ENCODE measurements around the gene GPR107. TPM values are rescaled to one million over a fixed set of nuclear protein-coding genes. Genes with fewer than 3 reads are reported as not detected.
A peak's percentile ranks its signal among the peaks of the same experiment; 100 is the strongest.

Gene GPR107
- total RNA-seq, 2 experiments from 2014 or later = 18.2 to 19.0 TPM

DNA sequence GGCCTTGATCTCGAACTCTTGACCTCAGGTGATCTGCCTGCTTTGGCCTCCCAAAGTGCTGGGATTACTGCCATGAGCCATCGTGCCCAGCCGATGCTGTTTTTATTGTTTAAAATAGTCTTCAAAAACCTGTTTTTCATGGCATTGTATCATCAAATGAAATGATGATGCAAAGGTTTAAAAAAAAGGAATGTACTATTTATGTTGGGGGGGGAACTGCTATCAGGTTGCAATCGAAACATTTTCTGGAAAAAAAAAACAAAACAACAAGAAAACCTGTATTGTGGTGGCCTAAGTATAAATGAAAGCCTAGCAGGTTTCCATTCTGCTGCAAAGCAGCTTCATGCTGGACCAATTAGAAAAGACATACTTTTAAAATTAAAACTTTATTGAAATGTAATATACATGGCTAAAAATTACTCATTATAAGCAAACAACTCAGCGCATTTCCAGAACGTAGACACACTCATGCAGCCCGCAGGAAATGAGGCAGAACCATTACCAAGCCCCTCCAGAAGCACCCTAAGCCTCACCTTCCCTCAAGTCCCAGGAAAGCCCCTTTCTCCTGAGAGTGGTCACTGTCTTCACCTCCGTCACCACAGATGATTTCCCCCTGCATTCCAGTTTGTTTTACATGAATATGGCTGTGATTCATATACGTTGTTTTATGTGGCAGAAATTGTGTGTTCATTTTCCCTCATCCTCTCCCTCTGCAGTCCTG is 19.0 kb downstream of the GPR107 start:
- TF ChIP-seq, protein P1, sequence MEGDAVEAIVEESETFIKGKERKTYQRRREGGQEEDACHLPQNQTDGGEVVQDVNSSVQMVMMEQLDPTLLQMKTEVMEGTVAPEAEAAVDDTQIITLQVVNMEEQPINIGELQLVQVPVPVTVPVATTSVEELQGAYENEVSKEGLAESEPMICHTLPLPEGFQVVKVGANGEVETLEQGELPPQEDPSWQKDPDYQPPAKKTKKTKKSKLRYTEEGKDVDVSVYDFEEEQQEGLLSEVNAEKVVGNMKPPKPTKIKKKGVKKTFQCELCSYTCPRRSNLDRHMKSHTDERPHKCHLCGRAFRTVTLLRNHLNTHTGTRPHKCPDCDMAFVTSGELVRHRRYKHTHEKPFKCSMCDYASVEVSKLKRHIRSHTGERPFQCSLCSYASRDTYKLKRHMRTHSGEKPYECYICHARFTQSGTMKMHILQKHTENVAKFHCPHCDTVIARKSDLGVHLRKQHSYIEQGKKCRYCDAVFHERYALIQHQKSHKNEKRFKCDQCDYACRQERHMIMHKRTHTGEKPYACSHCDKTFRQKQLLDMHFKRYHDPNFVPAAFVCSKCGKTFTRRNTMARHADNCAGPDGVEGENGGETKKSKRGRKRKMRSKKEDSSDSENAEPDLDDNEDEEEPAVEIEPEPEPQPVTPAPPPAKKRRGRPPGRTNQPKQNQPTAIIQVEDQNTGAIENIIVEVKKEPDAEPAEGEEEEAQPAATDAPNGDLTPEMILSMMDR (IDR thresholded peaks at IDR 0.05) = no peak
- H3K27ac Mint-ChIP-seq = peak overlapping the region; percentile 39
- H3K4me3 Mint-ChIP-seq = no peak overlapping the region
- POLR2A ChIA-PET = interaction anchor here (0.7 kb wide), 1 partner anchor 211 kb away, joined by 3 read pairs; no protein-coding TSS in a partner anchor
- ATAC-seq (peak; percentile 61), DNase-seq (peak; percentile 31)
- H3K4me1 Mint-ChIP-seq (ENCODE audit: low read depth) = peaks cover 31% of the 10 kb centered on the region
- H3K9me3 Mint-ChIP-seq = no peaks in the 10 kb centered on the region
- CTCF ChIA-PET = no interaction called here
- intact Hi-C loops (cut with micrococcal nuclease) = no loop called here
- no peaks in the 10 kb centered on the region for H3K27me3 Mint-ChIP-seq
- H3K36me3 Mint-ChIP-seq (ENCODE audit: low read depth) = peaks cover 14% of the 10 kb centered on the region

DNA sequence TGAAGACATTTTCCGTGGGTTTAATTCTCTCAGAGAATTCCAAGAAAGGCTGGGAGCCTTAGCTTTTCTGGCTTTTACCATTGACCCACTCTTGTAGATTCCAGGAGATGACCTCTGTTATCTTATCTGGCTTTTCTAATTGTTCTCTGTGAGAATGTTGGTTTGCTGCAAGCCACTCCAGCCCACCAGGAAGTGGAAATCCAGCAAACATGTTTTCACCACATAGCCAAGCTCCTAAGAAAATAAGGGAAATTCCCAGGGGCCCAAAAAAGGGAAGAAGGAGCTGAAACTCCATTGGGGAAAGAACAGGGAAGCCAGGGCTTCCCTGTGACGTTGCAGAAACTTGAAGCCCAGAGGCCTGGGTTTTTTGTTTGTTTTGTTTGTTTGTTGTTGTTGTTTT is 19.7 kb downstream of the GPR107 start:
- Mint-ChIP-seq H3K27ac (no peak overlapping the region), H3K9me3 (no peaks in the 10 kb centered on the region), H3K4me3 (no peak overlapping the region), H3K4me1 (ENCODE audit: low read depth) (peaks cover 27% of the 10 kb centered on the region), H3K36me3 (ENCODE audit: low read depth) (peaks cover 18% of the 10 kb centered on the region), H3K27me3 (no peaks in the 10 kb centered on the region)
- ATAC-seq (no peak), DNase-seq (no peak)
- intact Hi-C loops (cut with micrococcal nuclease) = no loop called here
- ChIA-PET CTCF (no interaction called here), POLR2A (no interaction called here)
- TF ChIP-seq, protein P1 (IDR thresholded peaks at IDR 0.05) = no peak

DNA sequence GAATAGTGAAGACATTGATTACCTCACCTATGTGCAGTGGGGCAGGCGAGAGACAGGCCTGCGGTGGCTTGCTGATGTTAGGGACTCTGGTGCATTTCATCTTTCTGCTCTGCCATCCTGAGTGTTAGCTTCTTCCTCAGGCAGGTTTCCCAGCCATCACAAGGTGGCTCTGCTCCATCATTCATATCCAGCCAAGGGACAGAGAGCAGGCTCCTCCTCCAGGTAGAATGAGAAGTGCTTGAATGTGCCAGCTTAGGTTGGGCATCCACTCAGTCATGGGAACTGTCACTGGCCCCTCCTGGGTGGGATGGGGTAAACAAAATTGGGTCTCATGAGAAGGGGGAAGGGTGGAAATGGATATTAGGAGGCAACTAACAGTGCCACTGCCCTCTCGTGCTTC is 24.8 kb downstream of the GPR107 start:
- ATAC-seq (no peak), DNase-seq (no peak)
- Mint-ChIP-seq H3K36me3 (ENCODE audit: low read depth) (peaks cover 37% of the 10 kb centered on the region), H3K4me1 (ENCODE audit: low read depth) (peaks cover 9% of the 10 kb centered on the region), H3K4me3 (no peak overlapping the region), H3K27ac (no peak overlapping the region), H3K27me3 (no peaks in the 10 kb centered on the region), H3K9me3 (no peaks in the 10 kb centered on the region)
- TF ChIP-seq, protein P1 (IDR thresholded peaks at IDR 0.05) = no peak
- ChIA-PET POLR2A (no interaction called here), CTCF (interaction anchor here (1.1 kb wide), 1 partner anchor 29 kb away, joined by 3 read pairs; no protein-coding TSS in a partner anchor)
- intact Hi-C loops (cut with micrococcal nuclease) = no loop called here

DNA sequence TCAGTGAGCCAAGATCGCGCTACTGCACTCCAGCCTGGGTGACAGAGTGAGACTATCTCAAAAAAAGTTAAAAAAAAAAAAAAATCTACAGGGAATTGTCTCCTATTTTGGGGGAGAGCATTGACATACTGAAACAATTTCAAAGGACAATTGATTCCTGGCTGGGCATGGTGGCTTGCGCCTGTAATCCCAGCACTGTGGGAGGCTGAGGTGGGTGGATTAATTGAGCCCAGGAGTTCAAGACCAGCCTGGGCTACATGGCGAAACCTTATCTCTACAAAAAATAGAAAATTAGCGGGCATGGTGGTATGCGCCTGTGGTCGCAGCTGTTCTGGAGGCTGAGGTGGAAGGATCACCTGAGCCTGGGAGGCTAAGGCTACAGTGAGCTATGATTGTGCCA is 30.6 kb downstream of the GPR107 start:
- no peak for ATAC-seq
- H3K4me3 Mint-ChIP-seq = no peak overlapping the region
- CTCF ChIA-PET = no interaction called here
- intact Hi-C loops (cut with micrococcal nuclease) = no loop called here
- H3K36me3 Mint-ChIP-seq (ENCODE audit: low read depth) = peaks cover 25% of the 10 kb centered on the region
- H3K4me1 Mint-ChIP-seq (ENCODE audit: low read depth) = no peaks in the 10 kb centered on the region
- POLR2A ChIA-PET = interaction anchor here (0.7 kb wide), 1 partner anchor 237 kb away, joined by 4 read pairs; no protein-coding TSS in a partner anchor
- H3K27ac Mint-ChIP-seq = no peak overlapping the region
- H3K9me3 Mint-ChIP-seq = no peaks in the 10 kb centered on the region
- H3K27me3 Mint-ChIP-seq = no peaks in the 10 kb centered on the region
- TF ChIP-seq, protein P1 (IDR thresholded peaks at IDR 0.05) = no peak
- DNase-seq = no peak

DNA sequence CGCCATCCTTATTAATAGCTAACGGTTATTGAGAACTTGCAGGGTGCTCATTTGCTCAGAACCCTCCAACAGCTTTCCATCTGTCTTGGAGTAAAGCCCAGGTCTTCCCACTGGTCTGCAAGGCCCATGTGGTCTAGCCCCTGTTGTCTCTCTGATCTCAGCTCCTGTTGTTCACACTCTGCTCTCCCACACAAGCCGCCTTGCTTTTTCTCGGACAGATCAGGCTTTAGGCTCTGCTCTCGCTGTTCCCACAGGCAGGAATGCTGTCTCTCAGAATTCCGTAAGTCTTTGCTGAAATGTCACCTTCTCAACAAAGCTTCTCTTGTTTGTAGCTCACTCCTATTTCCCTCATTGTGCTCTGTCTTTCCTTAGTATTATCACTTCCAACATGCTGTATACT is 34.3 kb downstream of the GPR107 start:
- H3K4me3 Mint-ChIP-seq = no peak overlapping the region
- H3K27ac Mint-ChIP-seq = no peak overlapping the region
- DNase-seq (no peak), ATAC-seq (no peak)
- intact Hi-C loops (cut with micrococcal nuclease) = no loop called here
- POLR2A ChIA-PET = interaction anchor here (0.6 kb wide), 1 partner anchor 150 kb away, joined by 3 read pairs; no protein-coding TSS in a partner anchor
- H3K36me3 Mint-ChIP-seq (ENCODE audit: low read depth) = peaks cover 32% of the 10 kb centered on the region
- CTCF ChIA-PET = interaction anchor here (1.0 kb wide), 1 partner anchor 14 kb away, joined by 4 read pairs; no protein-coding TSS in a partner anchor
- no peaks in the 10 kb centered on the region for H3K27me3 Mint-ChIP-seq
- TF ChIP-seq, protein P1 (IDR thresholded peaks at IDR 0.05) = no peak
- H3K4me1 Mint-ChIP-seq (ENCODE audit: low read depth) = no peaks in the 10 kb centered on the region
- H3K9me3 Mint-ChIP-seq = no peaks in the 10 kb centered on the region

Data from activated CD8-positive, alpha-beta T cell treated with anti-CD3 and anti-CD28 coated beads for 36 hours (primary cell).